ENCODE results near the gene KIF19.

DNA sequence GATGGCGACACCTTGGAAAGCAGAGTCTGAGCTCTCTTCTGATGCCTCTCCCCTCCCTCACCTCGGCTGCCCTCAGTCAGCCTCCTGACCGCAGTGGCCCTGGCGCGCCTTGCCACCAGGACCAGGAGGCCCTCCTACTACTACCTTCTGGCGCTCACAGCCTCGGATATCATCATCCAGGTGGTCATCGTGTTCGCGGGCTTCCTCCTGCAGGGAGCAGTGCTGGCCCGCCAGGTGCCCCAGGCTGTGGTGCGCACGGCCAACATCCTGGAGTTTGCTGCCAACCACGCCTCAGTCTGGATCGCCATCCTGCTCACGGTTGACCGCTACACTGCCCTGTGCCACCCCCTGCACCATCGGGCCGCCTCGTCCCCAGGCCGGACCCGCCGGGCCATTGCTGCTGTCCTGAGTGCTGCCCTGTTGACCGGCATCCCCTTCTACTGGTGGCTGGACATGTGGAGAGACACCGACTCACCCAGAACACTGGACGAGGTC, 45.7 kb downstream of the KIF19 start:
- TF ChIP-seq CTCF (conservative IDR thresholded peaks at IDR 0.05; ENCODE audit: low read length) (no peak), EZH2phosphoT487 (IDR thresholded peaks at IDR 0.05; ENCODE audit: borderline replicate concordance) (no peak)
